LNCAP (cell line): Measurements from ENCODE around the gene ACBD4.

Experiments used
- TF ChIP-seq, protein P1 (sequence below): fragments of 450-650 bp; IDR thresholded peaks from 2 replicates; pipeline ENCODE4 v1.5.1; 2017; ENCODE audit warnings: mild to moderate bottlenecking

Gene ACBD4

DNA sequence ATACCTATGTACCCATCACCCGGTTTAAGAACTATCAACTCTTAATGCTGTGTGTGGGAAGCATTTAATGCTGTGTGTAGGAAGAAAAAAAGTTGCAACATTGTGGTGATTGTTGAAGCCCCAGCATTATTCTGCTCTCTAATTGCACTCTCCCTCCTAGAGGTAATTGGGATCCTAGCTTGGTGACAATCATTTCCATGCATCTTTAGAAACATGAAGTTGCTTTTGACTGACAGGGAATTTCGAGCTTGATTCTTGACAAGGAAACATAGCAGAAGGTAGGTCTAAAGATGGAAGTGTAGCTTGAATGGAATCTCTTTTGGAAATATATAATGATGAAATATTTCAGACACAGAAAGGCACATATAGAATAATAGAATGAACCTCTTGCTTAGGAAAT, 53.5 kb downstream of the ACBD4 start:
- TF ChIP-seq, protein P1, sequence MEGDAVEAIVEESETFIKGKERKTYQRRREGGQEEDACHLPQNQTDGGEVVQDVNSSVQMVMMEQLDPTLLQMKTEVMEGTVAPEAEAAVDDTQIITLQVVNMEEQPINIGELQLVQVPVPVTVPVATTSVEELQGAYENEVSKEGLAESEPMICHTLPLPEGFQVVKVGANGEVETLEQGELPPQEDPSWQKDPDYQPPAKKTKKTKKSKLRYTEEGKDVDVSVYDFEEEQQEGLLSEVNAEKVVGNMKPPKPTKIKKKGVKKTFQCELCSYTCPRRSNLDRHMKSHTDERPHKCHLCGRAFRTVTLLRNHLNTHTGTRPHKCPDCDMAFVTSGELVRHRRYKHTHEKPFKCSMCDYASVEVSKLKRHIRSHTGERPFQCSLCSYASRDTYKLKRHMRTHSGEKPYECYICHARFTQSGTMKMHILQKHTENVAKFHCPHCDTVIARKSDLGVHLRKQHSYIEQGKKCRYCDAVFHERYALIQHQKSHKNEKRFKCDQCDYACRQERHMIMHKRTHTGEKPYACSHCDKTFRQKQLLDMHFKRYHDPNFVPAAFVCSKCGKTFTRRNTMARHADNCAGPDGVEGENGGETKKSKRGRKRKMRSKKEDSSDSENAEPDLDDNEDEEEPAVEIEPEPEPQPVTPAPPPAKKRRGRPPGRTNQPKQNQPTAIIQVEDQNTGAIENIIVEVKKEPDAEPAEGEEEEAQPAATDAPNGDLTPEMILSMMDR, result no peak

DNA sequence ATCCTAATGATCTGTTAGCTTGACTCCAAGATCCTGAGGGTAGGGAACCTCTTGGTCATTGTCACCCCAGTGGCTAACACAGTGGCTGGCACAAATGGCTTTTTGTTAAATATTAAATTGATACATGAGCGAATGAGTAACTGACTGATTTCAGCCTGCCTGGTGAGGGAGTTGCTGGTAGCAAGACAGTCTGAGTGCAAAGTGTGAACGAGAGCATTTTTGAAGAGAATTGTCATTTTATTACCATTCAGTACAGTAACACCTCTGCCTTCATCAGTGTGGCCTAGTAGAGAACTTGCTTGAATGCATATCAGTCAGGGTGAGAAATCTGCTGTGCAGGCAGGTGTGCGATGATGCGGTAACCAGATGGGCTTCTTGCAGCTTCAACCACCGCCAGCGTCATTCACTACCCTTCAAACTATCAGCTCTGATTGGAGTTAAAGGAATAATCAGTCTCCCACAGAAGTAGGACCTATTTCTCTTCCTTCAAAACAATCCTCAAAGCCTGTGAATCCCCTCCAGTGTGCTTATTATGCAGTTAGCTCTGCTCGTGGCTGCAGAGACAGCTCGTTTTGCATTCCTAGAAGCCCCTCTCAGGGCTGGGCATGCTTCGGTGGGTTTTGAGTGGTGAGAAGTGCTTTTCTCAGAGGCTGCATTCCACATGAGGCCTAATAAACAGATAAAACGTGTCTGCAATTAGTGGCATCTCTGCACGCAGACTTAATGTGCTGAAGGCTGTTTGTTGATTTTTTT, 55.2 kb downstream of the ACBD4 start:
- TF ChIP-seq, protein P1, result no peak
